Liver (tissue), 9 donors: ENCODE data around the gene RAPGEF4. TPM values are rescaled to one million over a fixed set of nuclear protein-coding genes. Genes with fewer than 3 reads are reported as not detected.

Experiments
- DNase-seq: peaks from one replicate; pipeline ENCODE4 v3.0.0-alpha.2; 2017; ENCODE audit warnings: low spot score
- H3K27ac ChIP-seq, 2 donors: one replicate each; pipeline ENCODE4 v1.7.0; 2013; ENCODE audit warnings: inconsistent platforms in 2 of 2, low read length in 2 of 2, control low read depth in 1 of 2, low read depth in 1 of 2, mild to moderate bottlenecking in 1 of 2
- H3K27me3 ChIP-seq, 4 donors: one replicate each; pipeline versions ENCODE4 v1.6.1 to v1.7.0; 2013; ENCODE audit warnings: low read length in 3 of 4, inconsistent platforms in 1 of 4, mild to moderate bottlenecking in 1 of 4, moderate library complexity in 1 of 4; ENCODE audit not compliant: control insufficient read depth in 4 of 4, insufficient read depth in 4 of 4
- H3K36me3 ChIP-seq, 4 donors: one replicate each; pipeline versions ENCODE4 v1.6.1 to v1.7.0; 2013; ENCODE audit warnings: low read length in 3 of 4, mild to moderate bottlenecking in 3 of 4, low read depth in 1 of 4, moderate library complexity in 1 of 4; ENCODE audit not compliant: control insufficient read depth in 4 of 4, insufficient read depth in 3 of 4
- H3K4me1 ChIP-seq, 4 donors: one replicate each; pipeline versions ENCODE4 v1.6.1 to v1.7.0; 2013; ENCODE audit warnings: low read length in 3 of 4, mild to moderate bottlenecking in 3 of 4, moderate library complexity in 1 of 4; ENCODE audit not compliant: control insufficient read depth in 4 of 4, insufficient read depth in 4 of 4
- H3K4me3 ChIP-seq, 3 donors: one replicate each; pipeline versions ENCODE4 v1.6.1 to v1.7.0; 2013; ENCODE audit warnings: low read length in 3 of 3, control low read depth in 1 of 3, low read depth in 1 of 3, mild to moderate bottlenecking in 1 of 3
- H3K9ac ChIP-seq, 2 donors: one replicate each; pipeline ENCODE4 v1.7.0; 2013; ENCODE audit warnings: low read length in 2 of 2, mild to moderate bottlenecking in 2 of 2, moderate library complexity in 2 of 2, control low read depth in 1 of 2, low read depth in 1 of 2
- H3K9me3 ChIP-seq, 4 donors: one replicate each; pipeline versions ENCODE4 v1.6.1 to v1.7.0; 2013; ENCODE audit warnings: low read length in 3 of 4; ENCODE audit not compliant: control insufficient read depth in 4 of 4
- EGR1 ChIP-seq, 2 donors: IDR thresholded peaks; 2 replicates each; pipeline ENCODE4 v1.6.1; 2016 to 2018; ENCODE audit warnings: antibody characterized with exemption in 2 of 2, low read depth in 2 of 2
- FOXA1 ChIP-seq: IDR thresholded peaks from 2 replicates; pipeline ENCODE4 v1.6.1; 2016; ENCODE audit warnings: antibody characterized with exemption
- FOXA2 ChIP-seq: IDR thresholded peaks from 2 replicates; pipeline ENCODE4 v1.6.1; 2016; ENCODE audit warnings: antibody characterized with exemption
- GABPA ChIP-seq, 2 donors: IDR thresholded peaks in 1 of 2; conservative IDR thresholded peaks in 1 of 2; 2 replicates each; pipeline ENCODE4 v1.6.1; 2016; ENCODE audit warnings: antibody characterized with exemption in 2 of 2, mild to moderate bottlenecking in 1 of 2, moderate library complexity in 1 of 2
- HNF4A ChIP-seq, 2 donors: conservative IDR thresholded peaks; 2 replicates each; pipeline ENCODE4 v1.6.1; 2016; ENCODE audit warnings: antibody characterized with exemption in 2 of 2, mild to moderate bottlenecking in 2 of 2
- JUND ChIP-seq, 2 donors: IDR thresholded peaks; 2 replicates each; pipeline ENCODE4 v1.6.1; 2016; ENCODE audit warnings: antibody characterized with exemption in 2 of 2
- MAX ChIP-seq: IDR thresholded peaks from 2 replicates; pipeline ENCODE4 v1.6.1; 2016; ENCODE audit warnings: antibody characterized with exemption
- REST ChIP-seq: IDR thresholded peaks from 2 replicates; pipeline ENCODE4 v1.6.1; 2016; ENCODE audit warnings: antibody characterized with exemption, mild to moderate bottlenecking
- RXRA ChIP-seq, 2 donors: IDR thresholded peaks; 2 replicates each; pipeline ENCODE4 v1.6.1; 2017 to 2018; ENCODE audit warnings: antibody characterized with exemption in 2 of 2, mild to moderate bottlenecking in 1 of 2
- SP1 ChIP-seq: IDR thresholded peaks from 2 replicates; pipeline ENCODE4 v1.6.1; 2018; ENCODE audit warnings: antibody characterized with exemption, mild to moderate bottlenecking
- TAF1 ChIP-seq: conservative IDR thresholded peaks from 2 replicates; pipeline ENCODE4 v1.6.1; 2016; ENCODE audit warnings: antibody characterized with exemption, mild to moderate bottlenecking
- WGBS: extraction: QIAGEN DNeasy Blood & Tissue Kit; methylation state at CpG from one replicate; pipeline ENCODE4 v1.1.7; 2013; 5-methylcytosine and 5-hydroxymethylcytosine counted together
- polyA plus RNA-seq, 2 donors: library from polyadenylated mRNA; stranded (reverse) in 1 of 2; unstranded in 1 of 2; fragments of 200-250 nt in 1 of 2; fragments of >200 nt in 1 of 2; fragmentation: Nextera tagmentation in 1 of 2; extraction: Ambion mirVana in 1 of 2; gene quantifications; one replicate each; pipeline versions ENCODE4 v1.2.1 to v1.2.3, GENCODE V29; 2013 to 2015
- total RNA-seq, 2 donors: library from RNA; depleted of rRNA; stranded (reverse); fragments of >200 nt; gene quantifications; one replicate each; pipeline ENCODE4 v1.2.3, GENCODE V29; 2014
- TF ChIP-seq, protein P1 (sequence below): IDR thresholded peaks from 2 replicates; pipeline ENCODE4 v1.6.1; 2016; ENCODE audit warnings: antibody characterized with exemption
- TF ChIP-seq, protein P2 (sequence below): IDR thresholded peaks from 2 replicates; pipeline ENCODE4 v1.6.1; 2016; ENCODE audit warnings: antibody characterized with exemption
- donor health status: healthy.
- donor health status: healthy.
- donor health status: healthy.
- donor health status: healthy.
- donor health status: healthy.

RAPGEF4 gene
- total and polyA plus RNA-seq, 4 donors: 1.5 to 18.2 (median 8.3) TPM

- no peak for DNase-seq
- Histone ChIP-seq H3K27me3 (no peaks in the 10 kb centered on the region), H3K4me3 (no peak overlapping the region), H3K27ac (no peak overlapping the region), H3K9ac (no peak overlapping the region), H3K36me3 (no peaks in the 10 kb centered on the region), H3K9me3 (no peaks in the 10 kb centered on the region), H3K4me1 (peaks cover 2 to 7% (median 3%) of the 10 kb centered on the region in 4 donors)
- TF ChIP-seq EGR1 (IDR thresholded peaks at IDR 0.05; ENCODE audit: low read depth in 2 of 2): no peak
- no peak for TF ChIP-seq TAF1
- no peak for TF ChIP-seq FOXA1
- no peak for TF ChIP-seq JUND (IDR thresholded peaks at IDR 0.05)
- no peak for TF ChIP-seq RXRA (IDR thresholded peaks at IDR 0.05)
- TF ChIP-seq MAX: no peak
- no peak for TF ChIP-seq REST
- TF ChIP-seq HNF4A (conservative IDR thresholded peaks at IDR 0.05): no peak
- TF ChIP-seq, protein P1, sequence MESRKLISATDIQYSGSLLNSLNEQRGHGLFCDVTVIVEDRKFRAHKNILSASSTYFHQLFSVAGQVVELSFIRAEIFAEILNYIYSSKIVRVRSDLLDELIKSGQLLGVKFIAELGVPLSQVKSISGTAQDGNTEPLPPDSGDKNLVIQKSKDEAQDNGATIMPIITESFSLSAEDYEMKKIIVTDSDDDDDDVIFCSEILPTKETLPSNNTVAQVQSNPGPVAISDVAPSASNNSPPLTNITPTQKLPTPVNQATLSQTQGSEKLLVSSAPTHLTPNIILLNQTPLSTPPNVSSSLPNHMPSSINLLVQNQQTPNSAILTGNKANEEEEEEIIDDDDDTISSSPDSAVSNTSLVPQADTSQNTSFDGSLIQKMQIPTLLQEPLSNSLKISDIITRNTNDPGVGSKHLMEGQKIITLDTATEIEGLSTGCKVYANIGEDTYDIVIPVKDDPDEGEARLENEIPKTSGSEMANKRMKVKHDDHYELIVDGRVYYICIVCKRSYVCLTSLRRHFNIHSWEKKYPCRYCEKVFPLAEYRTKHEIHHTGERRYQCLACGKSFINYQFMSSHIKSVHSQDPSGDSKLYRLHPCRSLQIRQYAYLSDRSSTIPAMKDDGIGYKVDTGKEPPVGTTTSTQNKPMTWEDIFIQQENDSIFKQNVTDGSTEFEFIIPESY: no peak
- TF ChIP-seq FOXA2: no peak
- TF ChIP-seq, protein P2, sequence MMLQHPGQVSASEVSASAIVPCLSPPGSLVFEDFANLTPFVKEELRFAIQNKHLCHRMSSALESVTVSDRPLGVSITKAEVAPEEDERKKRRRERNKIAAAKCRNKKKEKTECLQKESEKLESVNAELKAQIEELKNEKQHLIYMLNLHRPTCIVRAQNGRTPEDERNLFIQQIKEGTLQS: no peak
- no peak for TF ChIP-seq SP1
- TF ChIP-seq GABPA (IDR thresholded peaks at IDR 0.05 in 1 of 2, conservative IDR thresholded peaks at IDR 0.05 in 1 of 2): no peak
- 92% methylated on average over 1 of the region's 1 CpG for WGBS
Observed at GRCh38 chr2:172953411-172953810, 217.8 kb downstream of the RAPGEF4 start.

DNA sequence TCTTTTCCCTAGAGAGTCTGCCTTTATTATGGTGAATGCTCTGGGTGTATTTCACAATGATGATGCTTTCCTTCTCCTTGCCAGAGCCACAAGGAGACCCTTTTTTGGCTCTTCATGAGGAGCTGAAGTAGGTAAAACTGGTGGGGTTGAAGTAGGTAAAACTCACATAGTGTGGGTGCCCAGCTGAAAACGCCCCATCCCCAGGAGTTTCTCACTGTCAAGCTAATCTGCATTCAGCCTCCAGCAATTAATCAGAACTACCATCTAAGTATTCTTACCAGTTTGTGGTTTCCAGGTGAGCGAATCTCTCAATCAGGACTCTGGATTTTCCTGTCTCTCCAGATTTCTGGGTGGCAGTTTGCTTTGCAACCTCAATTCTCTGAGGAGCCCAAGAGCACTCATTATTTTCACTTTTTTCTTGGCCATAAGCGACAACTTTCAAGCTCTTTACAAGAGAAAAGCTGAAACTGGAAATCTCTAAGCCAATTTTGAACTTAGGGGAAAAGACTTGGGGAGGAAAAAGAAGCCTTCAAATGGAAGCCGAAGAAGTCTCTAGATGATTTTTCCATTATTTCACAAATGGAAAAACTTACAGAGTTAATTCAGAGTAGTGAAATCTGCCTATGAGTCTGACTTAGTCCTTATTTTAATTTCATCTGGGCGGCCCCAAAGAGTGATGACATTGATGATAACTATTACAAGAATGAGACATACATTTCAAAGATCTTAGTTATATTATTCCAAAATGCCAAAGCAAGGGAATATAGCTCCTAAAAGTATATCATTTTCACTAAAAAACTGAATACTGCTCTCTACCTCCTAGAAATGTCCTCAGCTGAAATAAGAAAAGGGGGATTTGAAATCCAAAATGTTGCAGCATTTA lies 218.6 kb downstream of the RAPGEF4 start:
- no peaks in the 10 kb centered on the region for H3K36me3 ChIP-seq
- no peak overlapping the region for H3K9ac ChIP-seq
- TF ChIP-seq, protein P2: no peak
- no peak for TF ChIP-seq REST
- 86% methylated on average over 5 of the region's 5 CpGs for WGBS
- peaks cover 1 to 7% (median 2%) of the 10 kb centered on the region in 4 donors for H3K4me1 ChIP-seq
- H3K27me3 ChIP-seq: no peaks in the 10 kb centered on the region
- H3K4me3 ChIP-seq: no peak overlapping the region
- no peak overlapping the region for H3K27ac ChIP-seq
- DNase-seq: no peak
- H3K9me3 ChIP-seq: no peaks in the 10 kb centered on the region
